MM.1S (cell line): ENCODE measurements around the gene TPRG1.

Source experiments
- DNase-seq: peaks from one replicate; pipeline ENCODE4 v3.0.0-alpha.2; 2015
- H2AFZ ChIP-seq: fragments of 300-600 bp; sonication (generic); 2 replicates; pipeline ENCODE4 v1.6.0; 2016; ENCODE audit warnings: antibody characterized with exemption, low read length
- H3F3A ChIP-seq: fragments of 300-600 bp; sonication (generic); 2 replicates; pipeline ENCODE4 v1.6.1; 2016; ENCODE audit warnings: mild to moderate bottlenecking, antibody characterized with exemption, low read length, moderate library complexity, mixed read lengths; ENCODE audit not compliant: insufficient read depth
- H3K27ac ChIP-seq: fragments of 300-600 bp; sonication (generic); 2 replicates; pipeline ENCODE4 v1.5.1; 2016; ENCODE audit warnings: mild to moderate bottlenecking, low read length
- H3K27me3 ChIP-seq: fragments of 300-600 bp; sonication (generic); replicated peaks from 2 replicates; pipeline ENCODE4 v1.6.0; 2016; ENCODE audit warnings: low read length; ENCODE audit not compliant: insufficient read depth
- H3K36me3 ChIP-seq: fragments of 300-600 bp; sonication (generic); replicated peaks from 2 replicates; pipeline ENCODE4 v1.6.1; 2016; ENCODE audit warnings: mild to moderate bottlenecking, low read length, mixed read lengths; ENCODE audit not compliant: insufficient read depth
- H3K4me1 ChIP-seq: fragments of 300-600 bp; sonication (generic); 2 replicates; pipeline ENCODE4 v1.6.1; 2016; ENCODE audit warnings: low read length, mixed read lengths
- H3K4me2 ChIP-seq: fragments of 300-600 bp; sonication (generic); 2 replicates; pipeline ENCODE4 v1.6.0; 2016; ENCODE audit warnings: low read depth, low read length
- H3K4me3 ChIP-seq: fragments of 300-600 bp; sonication (generic); 2 replicates; pipeline ENCODE4 v1.5.1; 2016; ENCODE audit warnings: low read length, mixed read lengths
- H3K79me2 ChIP-seq: fragments of 300-600 bp; sonication (generic); 2 replicates; pipeline ENCODE4 v1.6.1; 2016; ENCODE audit warnings: mixed run types, low read length, mixed read lengths
- H3K9ac ChIP-seq: fragments of 300-600 bp; sonication (generic); 2 replicates; pipeline ENCODE4 v1.6.1; 2016; ENCODE audit warnings: low read length, mixed read lengths
- H3K9me2 ChIP-seq: fragments of 300-600 bp; sonication (generic); replicated peaks from 2 replicates; pipeline ENCODE4 v1.6.1; 2016; ENCODE audit warnings: mild to moderate bottlenecking, low read length, mixed read lengths; ENCODE audit not compliant: insufficient read depth
- H3K9me3 ChIP-seq: fragments of 300-600 bp; sonication (generic); replicated peaks from 2 replicates; pipeline ENCODE4 v1.6.1; 2016; ENCODE audit warnings: mild to moderate bottlenecking, low read length, mixed read lengths; ENCODE audit not compliant: insufficient read depth
- H4K20me1 ChIP-seq: fragments of 300-600 bp; sonication (generic); 2 replicates; pipeline ENCODE4 v1.6.1; 2016; ENCODE audit warnings: mild to moderate bottlenecking, low read length, moderate library complexity, mixed read lengths; ENCODE audit not compliant: insufficient read depth
- EZH2 ChIP-seq: fragments of 300-600 bp; sonication (generic); optimal IDR thresholded peaks from 2 replicates; pipeline ENCODE3; 2017; ENCODE audit warnings: low read depth, mild to moderate bottlenecking, antibody characterized with exemption, low read length, mixed read lengths
- EZH2phosphoT487 ChIP-seq: fragments of 300-600 bp; sonication (generic); IDR thresholded peaks from 2 replicates; pipeline ENCODE4 v1.6.1; 2018; ENCODE audit warnings: antibody characterized with exemption, low read length
- TF ChIP-seq, protein P1 (sequence below): fragments of 300-600 bp; sonication (generic); IDR thresholded peaks from 2 replicates; pipeline ENCODE4 v1.5.1; 2016; ENCODE audit warnings: antibody characterized with exemption, low read length, mixed read lengths

TPRG1 gene

DNA sequence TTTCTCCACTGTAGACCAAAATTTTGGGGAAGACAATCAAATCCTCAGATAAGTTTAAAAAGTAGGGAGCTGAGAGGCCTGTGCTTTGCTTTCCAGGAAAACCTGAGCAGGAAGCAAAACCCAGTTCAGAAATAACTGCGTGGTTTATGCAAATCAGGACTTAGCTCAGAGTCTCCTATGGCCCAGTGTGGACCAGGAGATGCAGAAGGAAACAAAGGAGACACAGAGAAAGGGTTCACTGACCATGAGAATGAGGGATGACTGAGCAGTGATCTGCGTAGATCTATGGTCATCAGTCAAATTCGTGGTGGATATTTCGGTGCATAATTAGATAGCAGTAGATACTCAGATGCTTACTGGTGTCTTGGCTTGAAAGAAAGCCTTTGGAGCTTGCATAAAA lies 196.6 kb downstream of the TPRG1 start:
- Histone ChIP-seq H3K9ac (no peak overlapping the region), H3K9me2 (no peaks in the 10 kb centered on the region), H2AFZ (no peak overlapping the region), H3K4me3 (no peak overlapping the region), H3K27ac (no peak overlapping the region), H3K4me2 (no peak overlapping the region), H4K20me1 (no peaks in the 10 kb centered on the region), H3K36me3 (no peaks in the 10 kb centered on the region), H3F3A (no peaks in the 10 kb centered on the region), H3K79me2 (no peaks in the 10 kb centered on the region), H3K4me1 (peaks cover 5% of the 10 kb centered on the region; the same call in 1 of the 2 replicates), H3K9me3 (no peaks in the 10 kb centered on the region), H3K27me3 (no peaks in the 10 kb centered on the region)
- DNase-seq, result no peak
- TF ChIP-seq, protein P1, sequence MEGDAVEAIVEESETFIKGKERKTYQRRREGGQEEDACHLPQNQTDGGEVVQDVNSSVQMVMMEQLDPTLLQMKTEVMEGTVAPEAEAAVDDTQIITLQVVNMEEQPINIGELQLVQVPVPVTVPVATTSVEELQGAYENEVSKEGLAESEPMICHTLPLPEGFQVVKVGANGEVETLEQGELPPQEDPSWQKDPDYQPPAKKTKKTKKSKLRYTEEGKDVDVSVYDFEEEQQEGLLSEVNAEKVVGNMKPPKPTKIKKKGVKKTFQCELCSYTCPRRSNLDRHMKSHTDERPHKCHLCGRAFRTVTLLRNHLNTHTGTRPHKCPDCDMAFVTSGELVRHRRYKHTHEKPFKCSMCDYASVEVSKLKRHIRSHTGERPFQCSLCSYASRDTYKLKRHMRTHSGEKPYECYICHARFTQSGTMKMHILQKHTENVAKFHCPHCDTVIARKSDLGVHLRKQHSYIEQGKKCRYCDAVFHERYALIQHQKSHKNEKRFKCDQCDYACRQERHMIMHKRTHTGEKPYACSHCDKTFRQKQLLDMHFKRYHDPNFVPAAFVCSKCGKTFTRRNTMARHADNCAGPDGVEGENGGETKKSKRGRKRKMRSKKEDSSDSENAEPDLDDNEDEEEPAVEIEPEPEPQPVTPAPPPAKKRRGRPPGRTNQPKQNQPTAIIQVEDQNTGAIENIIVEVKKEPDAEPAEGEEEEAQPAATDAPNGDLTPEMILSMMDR, result no peak
- TF ChIP-seq EZH2phosphoT487 (no peak), EZH2 (no peak)

DNA sequence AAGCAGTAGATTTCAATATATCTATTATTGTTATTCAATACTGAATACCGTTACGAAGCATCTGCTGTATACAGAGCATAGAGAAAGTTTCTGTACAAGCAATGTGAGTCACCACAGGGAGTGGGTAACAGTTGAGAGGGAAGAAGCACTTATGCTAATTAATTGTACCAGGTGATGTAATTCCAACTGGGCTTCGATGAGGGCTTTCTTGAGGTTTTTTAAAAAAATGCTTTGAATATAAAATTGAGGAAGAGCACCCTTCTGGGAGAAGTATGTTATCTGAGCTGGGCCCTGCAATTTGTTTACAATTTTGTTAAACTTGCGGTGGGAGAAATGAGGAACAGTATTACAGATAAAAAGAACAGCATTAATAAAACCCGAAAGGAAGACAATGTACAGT lies 197.9 kb downstream of the TPRG1 start:
- no peak overlapping the region for H3K4me3 ChIP-seq
- no peak overlapping the region for H3K9ac ChIP-seq
- no peaks in the 10 kb centered on the region for H4K20me1 ChIP-seq
- no peak overlapping the region for H2AFZ ChIP-seq
- no peak overlapping the region for H3K27ac ChIP-seq
- H3K36me3 ChIP-seq, result no peaks in the 10 kb centered on the region
- no peak for DNase-seq
- TF ChIP-seq EZH2phosphoT487, result no peak
- TF ChIP-seq, protein P1, result no peak
- no peak for TF ChIP-seq EZH2
- H3K4me2 ChIP-seq, result no peak overlapping the region
- no peaks in the 10 kb centered on the region for H3K9me2 ChIP-seq
- no peaks in the 10 kb centered on the region for H3K9me3 ChIP-seq
- H3K4me1 ChIP-seq, result peaks cover 5% of the 10 kb centered on the region; the same call in 1 of the 2 replicates
- no peaks in the 10 kb centered on the region for H3F3A ChIP-seq
- H3K27me3 ChIP-seq, result no peaks in the 10 kb centered on the region
- no peaks in the 10 kb centered on the region for H3K79me2 ChIP-seq

DNA sequence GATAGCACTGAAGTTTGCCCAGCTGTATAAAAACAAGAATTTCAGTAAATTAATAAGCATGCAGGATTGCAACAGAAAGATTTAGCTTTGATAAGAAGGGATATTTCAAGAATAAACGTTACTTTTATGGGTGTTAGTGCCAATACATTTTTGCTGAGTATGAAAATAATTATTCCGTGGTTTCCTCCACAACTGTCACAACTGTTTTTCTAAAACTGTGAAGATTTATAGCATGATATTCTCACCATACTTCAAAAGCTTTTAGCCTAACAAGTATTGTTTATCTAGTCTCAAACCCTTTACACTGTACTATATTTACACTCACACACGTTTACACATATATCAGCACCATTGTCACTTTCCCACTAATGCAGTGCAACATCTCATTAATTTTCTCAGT lies 200.5 kb downstream of the TPRG1 start:
- Histone ChIP-seq H3K9me3 (no peaks in the 10 kb centered on the region), H3K9ac (no peak overlapping the region), H3K79me2 (no peaks in the 10 kb centered on the region), H3K4me3 (no peak overlapping the region), H3K27ac (no peak overlapping the region), H2AFZ (no peak overlapping the region), H3K36me3 (no peaks in the 10 kb centered on the region), H3K27me3 (no peaks in the 10 kb centered on the region), H3K9me2 (no peaks in the 10 kb centered on the region), H3K4me1 (peaks cover 5% of the 10 kb centered on the region; the same call in 1 of the 2 replicates), H3F3A (no peaks in the 10 kb centered on the region), H4K20me1 (no peaks in the 10 kb centered on the region), H3K4me2 (no peak overlapping the region)
- DNase-seq, result no peak
- TF ChIP-seq EZH2 (no peak), EZH2phosphoT487 (no peak)
- TF ChIP-seq, protein P1, result no peak
